ENCODE measurements around the gene NPTXR. TPM values are rescaled to one million over a fixed set of nuclear protein-coding genes. Genes with fewer than 3 reads are reported as not detected.

NPTXR gene
- polyA plus RNA-seq, 3 donors, result 0.04 TPM; not detected in 2

- intact Hi-C loops (cut with micrococcal nuclease), result loop anchor here in 1 of 2 donors (10.0 kb wide), 1 partner anchor 1085 kb away; no protein-coding TSS in a partner anchor
- no peak for TF ChIP-seq CTCF (IDR thresholded peaks at IDR 0.05)
- H3K36me3 ChIP-seq (replicated peaks in 1 of 2; ENCODE audit: control insufficient read depth in 1 of 2, insufficient read depth in 2 of 2, low read length in 2 of 2), result no peaks in the 10 kb centered on the region
- H3K79me2 ChIP-seq (ENCODE audit: insufficient read depth, low read length), result no peaks in the 10 kb centered on the region
- H3K27ac ChIP-seq (ENCODE audit: low read depth in 1 of 2, low read length in 2 of 2), result no peak overlapping the region
- Mint-ChIP-seq H3K4me3 (no peak overlapping the region), H3K27me3 (ENCODE audit: low read depth in 3 of 3) (peaks cover 3 to 11% (median 3%) of the 10 kb centered on the region in 3 donors), H3K36me3 (no peaks in the 10 kb centered on the region), H3K9me3 (peaks cover 0 to 2% (median 0%) of the 10 kb centered on the region in 7 donors), H3K4me1 (peaks cover 5% of the 10 kb centered on the region), H3K27ac (peak overlapping the region in 1 of 7 donors; percentile 33)
- no peak overlapping the region for H3K9ac ChIP-seq (ENCODE audit: insufficient read depth, low read length, poor library complexity, severe bottlenecking)
- H4K20me1 ChIP-seq (ENCODE audit: insufficient read depth, low read length), result no peaks in the 10 kb centered on the region
- WGBS (ENCODE audit: insufficient coverage), result 93% methylated on average over 4 of the region's 4 CpGs
- H2AFZ ChIP-seq (ENCODE audit: insufficient read depth, low read depth, low read length, poor library complexity, severe bottlenecking), result no peak overlapping the region
- DNase-seq, result no peak
- H3K4me3 ChIP-seq (replicated peaks in 1 of 3; ENCODE audit: low read depth in 2 of 3, low read length in 3 of 3), result no peak overlapping the region
- H3K9me3 ChIP-seq (replicated peaks in 1 of 2; ENCODE audit: control insufficient read depth in 1 of 2, insufficient read depth in 1 of 2, low read length in 2 of 2), result peaks cover 0 to 5% of the 10 kb centered on the region in 2 donors
- H3K4me1 ChIP-seq (ENCODE audit: control insufficient read depth in 1 of 2, insufficient read depth in 2 of 2, low read length in 2 of 2), result peaks cover 0 to 10% of the 10 kb centered on the region in 2 donors
- H3K4me2 ChIP-seq (replicated peaks; ENCODE audit: extremely low read depth, low read length, poor library complexity, severe bottlenecking), result no peak overlapping the region
- H3K27me3 ChIP-seq (ENCODE audit: control insufficient read depth in 2 of 2, insufficient read depth in 2 of 2, low read length in 2 of 2), result no peaks in the 10 kb centered on the region
Observed at GRCh38 chr22:38829485-38829884, 14.3 kb downstream of the NPTXR start.

- intact Hi-C loops (cut with micrococcal nuclease), result loop anchor here in 1 of 2 donors (10.0 kb wide), 1 partner anchor 1086 kb away; no protein-coding TSS in a partner anchor
Observed at GRCh38 chr22:38828616-38829205, 15.1 kb downstream of the NPTXR start.

More at GRCh38 chr22:38828616-38829205, 15.1 kb downstream of the NPTXR start:
- Histone ChIP-seq H3K79me2 (ENCODE audit: insufficient read depth, low read length) (no peaks in the 10 kb centered on the region), H3K9me3 (replicated peaks in 1 of 2; ENCODE audit: control insufficient read depth in 1 of 2, insufficient read depth in 1 of 2, low read length in 2 of 2) (peaks cover 0 to 5% of the 10 kb centered on the region in 2 donors), H3K27ac (ENCODE audit: low read depth in 1 of 2, low read length in 2 of 2) (no peak overlapping the region), H3K4me3 (replicated peaks in 1 of 3; ENCODE audit: low read depth in 2 of 3, low read length in 3 of 3) (no peak overlapping the region), H4K20me1 (ENCODE audit: insufficient read depth, low read length) (no peaks in the 10 kb centered on the region), H3K36me3 (replicated peaks in 1 of 2; ENCODE audit: control insufficient read depth in 1 of 2, insufficient read depth in 2 of 2, low read length in 2 of 2) (no peaks in the 10 kb centered on the region), H3K27me3 (ENCODE audit: control insufficient read depth in 2 of 2, insufficient read depth in 2 of 2, low read length in 2 of 2) (no peaks in the 10 kb centered on the region), H3K4me2 (replicated peaks; ENCODE audit: extremely low read depth, low read length, poor library complexity, severe bottlenecking) (no peak overlapping the region), H3K9ac (ENCODE audit: insufficient read depth, low read length, poor library complexity, severe bottlenecking) (no peak overlapping the region), H2AFZ (ENCODE audit: insufficient read depth, low read depth, low read length, poor library complexity, severe bottlenecking) (no peak overlapping the region), H3K4me1 (ENCODE audit: control insufficient read depth in 1 of 2, insufficient read depth in 2 of 2, low read length in 2 of 2) (peaks cover 0 to 10% of the 10 kb centered on the region in 2 donors)
- Mint-ChIP-seq H3K9me3 (peaks cover 0 to 2% (median 0%) of the 10 kb centered on the region in 7 donors), H3K27me3 (ENCODE audit: low read depth in 3 of 3) (peaks cover 0 to 9% (median 3%) of the 10 kb centered on the region in 3 donors), H3K4me3 (no peak overlapping the region), H3K36me3 (no peaks in the 10 kb centered on the region), H3K27ac (no peak overlapping the region), H3K4me1 (peaks cover 5% of the 10 kb centered on the region)
- no peak for DNase-seq
- TF ChIP-seq CTCF (IDR thresholded peaks at IDR 0.05), result no peak
- WGBS (ENCODE audit: insufficient coverage), result 87% methylated on average over 6 of the region's 10 CpGs
